HepG2 (cell line): Measurements from ENCODE around the gene SLC16A6.

Source experiments
- BRCA1 ChIP-seq: sonication (generic); formaldehyde crosslinking; IDR thresholded peaks from 2 replicates; pipeline ENCODE4 v1.4.0; 2020; ENCODE audit warnings: missing genetic modification reagents
- NFIC ChIP-seq: IDR thresholded peaks from 2 replicates; pipeline ENCODE4 v1.6.1; 2012; ENCODE audit warnings: mild to moderate bottlenecking, low read length, inconsistent platforms
- REST ChIP-seq, 2 experiments: IDR thresholded peaks; 2 replicates each; pipeline ENCODE4 v1.6.1; 2011 to 2012; ENCODE audit warnings: low read length in 2 of 2, borderline replicate concordance in 1 of 2, low read depth in 1 of 2, mild to moderate bottlenecking in 1 of 2, moderate library complexity in 1 of 2
- SOX5 ChIP-seq: IDR thresholded peaks from 2 replicates; pipeline ENCODE4 v1.6.1; 2016; ENCODE audit warnings: borderline replicate concordance
- SSRP1 ChIP-seq: IDR thresholded peaks from 2 replicates; pipeline ENCODE4 v1.6.1; 2016; ENCODE audit warnings: control low read depth
- TSC22D2 ChIP-seq: sonication (generic); formaldehyde crosslinking; IDR thresholded peaks from 2 replicates; pipeline ENCODE4 v1.5.1; 2020; ENCODE audit warnings: missing genetic modification reagents, mild to moderate bottlenecking, borderline replicate concordance
- ZNF749 ChIP-seq: sonication (generic); formaldehyde crosslinking; IDR thresholded peaks from 2 replicates; pipeline ENCODE4 v1.8.0; 2022; ENCODE audit warnings: mild to moderate bottlenecking, missing genetic modification reagents, moderate library complexity, borderline replicate concordance

DNA sequence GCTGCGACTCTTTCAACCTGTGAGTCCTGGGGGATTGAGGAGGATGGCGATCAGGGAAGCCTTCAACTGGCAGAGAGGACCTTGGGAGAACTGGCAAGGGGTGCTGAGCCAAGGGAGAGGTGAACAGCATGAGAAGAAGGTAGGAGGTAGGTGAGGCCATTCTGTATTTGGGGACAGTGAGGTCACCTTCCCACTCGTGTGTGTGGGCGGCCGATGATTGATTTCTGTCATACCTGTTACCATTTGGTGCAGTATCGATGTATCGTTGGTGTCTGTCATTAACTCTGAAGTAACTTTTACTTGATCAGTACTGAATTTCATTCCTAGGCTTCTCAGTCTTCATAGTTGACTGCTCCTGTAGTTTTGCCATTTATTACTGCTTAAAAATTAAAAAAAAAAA lies 4.2 kb upstream of the SLC16A6 start:
- no peak for TF ChIP-seq BRCA1 (CRISPR knock-in tag)
- no peak for TF ChIP-seq NFIC
- TF ChIP-seq SOX5 (CRISPR knock-in tag): no peak
- no peak for TF ChIP-seq SSRP1 (CRISPR knock-in tag)
- TF ChIP-seq TSC22D2: no peak
- TF ChIP-seq REST (IDR thresholded peaks at IDR 0.05; ENCODE audit: borderline replicate concordance in 1 of 2, low read depth in 1 of 2, low read length in 2 of 2): no peak
- TF ChIP-seq ZNF749 (CRISPR knock-in tag): no peak
